Spleen (tissue), 11 donors: ENCODE results near the gene S100A4. TPM values are rescaled to one million over a fixed set of nuclear protein-coding genes. Genes with fewer than 3 reads are reported as not detected.
"Not testable (repeated sequence)": the region's sequence is repeated elsewhere in the genome, so short reads cannot be mapped to it uniquely, and the experiment has no call there.

Experiments
- DNase-seq: peaks from one replicate; pipeline ENCODE4 v3.0.0-alpha.2; 2020
- H3K27ac ChIP-seq, 8 donors: fragments of 200-600 bp; sonication (generic) in 7 of 8; 1 replicate in 4 of 8; 2 replicates in 4 of 8; pipeline versions ENCODE4 v1.5.0 to v1.8.0; 2016 to 2021; ENCODE audit warnings: inconsistent platforms in 4 of 8, mild to moderate bottlenecking in 4 of 8, moderate library complexity in 1 of 8
- H3K27me3 ChIP-seq, 7 donors: fragments of 200-600 bp; sonication (generic) in 6 of 7; replicated peaks in 1 of 7; 1 replicate in 4 of 7; 2 replicates in 3 of 7; pipeline versions ENCODE4 v1.5.0 to v1.8.0; 2016 to 2021; ENCODE audit warnings: inconsistent platforms in 3 of 7, mild to moderate bottlenecking in 1 of 7
- H3K36me3 ChIP-seq, 6 donors: fragments of 200-600 bp; sonication (generic) in 5 of 6; 1 replicate in 4 of 6; 2 replicates in 2 of 6; pipeline versions ENCODE4 v1.5.0 to v1.8.0; 2016 to 2021; ENCODE audit warnings: inconsistent platforms in 2 of 6
- H3K4me1 ChIP-seq, 6 donors: fragments of 200-600 bp; sonication (generic) in 5 of 6; 1 replicate in 3 of 6; 2 replicates in 3 of 6; pipeline versions ENCODE4 v1.5.0 to v1.8.0; 2016 to 2021; ENCODE audit warnings: inconsistent platforms in 3 of 6
- H3K4me3 ChIP-seq, 8 donors: fragments of 200-600 bp; sonication (generic) in 7 of 8; 1 replicate in 4 of 8; 2 replicates in 4 of 8; pipeline versions ENCODE4 v1.5.0 to v1.8.0; 2016 to 2021; ENCODE audit warnings: inconsistent platforms in 4 of 8, mild to moderate bottlenecking in 4 of 8, moderate library complexity in 2 of 8
- H3K9me3 ChIP-seq, 8 donors: fragments of 200-600 bp; sonication (generic) in 7 of 8; 1 replicate in 4 of 8; 2 replicates in 4 of 8; pipeline versions ENCODE4 v1.5.0 to v1.8.0; 2016 to 2021; ENCODE audit warnings: inconsistent platforms in 4 of 8
- CTCF ChIP-seq, 11 experiments: fragments of 200-600 bp in 7 of 11; fragments of 450-650 bp in 4 of 11; sonication (generic) in 4 of 11; IDR thresholded peaks in 8 of 11; conservative IDR thresholded peaks in 3 of 11; 1 replicate in 7 of 11; 2 replicates in 4 of 11; pipeline versions ENCODE4 v1.4.0 to v1.8.0; 2016 to 2021; ENCODE audit warnings: antibody characterized with exemption in 11 of 11, inconsistent platforms in 4 of 11, mild to moderate bottlenecking in 1 of 11
- POLR2A ChIP-seq, 3 donors: fragments of 450-650 bp; IDR thresholded peaks; one replicate each; pipeline ENCODE4 v1.5.1; 2017; ENCODE audit warnings: antibody characterized with exemption in 3 of 3, mild to moderate bottlenecking in 1 of 3
- POLR2AphosphoS5 ChIP-seq, 3 donors: sonication (generic); formaldehyde crosslinking; IDR thresholded peaks; one replicate each; pipeline ENCODE4 v1.5.1; 2017; ENCODE audit warnings: antibody characterized with exemption in 3 of 3
- WGBS, 5 donors: extraction: QIAGEN DNeasy Blood & Tissue Kit in 3 of 5; methylation state at CpG; one replicate each; pipeline versions ENCODE4 v1.1.5 to v1.1.7; 2013 to 2018; 5-methylcytosine and 5-hydroxymethylcytosine counted together
- intact Hi-C: fragments of 100-400 bp; cut with DNase I; formaldehyde crosslinking; loops from one replicate; pipeline ENCODE4 v1.15.0; 2023; ENCODE audit warnings: low total_unique reads
- polyA plus RNA-seq, 3 donors: library from polyadenylated mRNA; stranded (reverse); fragments of 200-250 nt; gene quantifications; one replicate each; pipeline ENCODE4 v1.2.1, GENCODE V29; 2013
- total RNA-seq, 7 donors: library from RNA; depleted of rRNA in 3 of 7; stranded (reverse); fragments of >200 nt in 3 of 7; fragmentation: NEBNext Ultra II Directional in 4 of 7; extraction: Animal tissue kit (Norgen Biotek cat#: 25700) in 4 of 7; gene quantifications; one replicate each; pipeline versions ENCODE4 v1.1.0 to v1.2.1, GENCODE V29; 2016 to 2021
- donor health status: healthy with polysubstance abuse.
- donor health status: DM: no; HTN: no; CAD: no; lungs with moderate emphysema.
- donor health status: DM: no; HTN: no; CAD: no.
- donor health status: Bipolar disorder and iron deficiency.
- donor health status: healthy.
- donor health status: DM: no; HTN: no; CAD: no.
- donor health status: DM: yes; HTN: yes; CAD: no.

The S100A4 gene
- total and polyA plus RNA-seq, 10 donors: 161 to 755 (median 321) TPM

GRCh38 chr1:153526132-153526543 is 19.5 kb downstream of the S100A4 start:
- Histone ChIP-seq H3K27ac (peak overlapping the region in 2 of 8 donors; percentile 28 to 76), H3K36me3 (no peaks in the 10 kb centered on the region), H3K4me3 (no peak overlapping the region), H3K9me3 (no peaks in the 10 kb centered on the region), H3K27me3 (no peaks in the 10 kb centered on the region), H3K4me1 (peaks cover 0 to 23% (median 0%) of the 10 kb centered on the region in 6 donors)
- intact Hi-C loops: no loop called here
- 33 to 58% (median 38%) methylated on average over 7 to 8 of the region's 8 CpGs for whole genome bisulfite sequencing, 5 donors
- no peak for TF ChIP-seq CTCF (IDR thresholded peaks at IDR 0.05 in 8 of 11, conservative IDR thresholded peaks at IDR 0.05 in 3 of 11)
- no peak for TF ChIP-seq POLR2A (IDR thresholded peaks at IDR 0.05)
- peak in 1 of 3 donors; percentile 15 for TF ChIP-seq POLR2AphosphoS5 (IDR thresholded peaks at IDR 0.05)
- peak; percentile 42 for DNase-seq

- TF ChIP-seq POLR2A (IDR thresholded peaks at IDR 0.05): no peak
- no peak for TF ChIP-seq CTCF (IDR thresholded peaks at IDR 0.05 in 8 of 11, conservative IDR thresholded peaks at IDR 0.05 in 3 of 11)
- no peak for TF ChIP-seq POLR2AphosphoS5 (IDR thresholded peaks at IDR 0.05)
- H3K27me3 ChIP-seq: no peaks in the 10 kb centered on the region
- intact Hi-C loops: no loop called here
- H3K4me3 ChIP-seq: no peak overlapping the region
- peaks cover 0 to 17% (median 0%) of the 10 kb centered on the region in 6 donors for H3K4me1 ChIP-seq
- peak; percentile 29 for DNase-seq
- no peaks in the 10 kb centered on the region for H3K9me3 ChIP-seq
- WGBS, 5 donors: 48 to 79% (median 49%) methylated on average over 3 of the region's 3 CpGs
- peak overlapping the region in 1 of 8 donors; percentile 76 for H3K27ac ChIP-seq
- H3K36me3 ChIP-seq: no peaks in the 10 kb centered on the region
These were observed 20.4 kb downstream of the S100A4 start for GRCh38 chr1:153525088-153525728.

DNA sequence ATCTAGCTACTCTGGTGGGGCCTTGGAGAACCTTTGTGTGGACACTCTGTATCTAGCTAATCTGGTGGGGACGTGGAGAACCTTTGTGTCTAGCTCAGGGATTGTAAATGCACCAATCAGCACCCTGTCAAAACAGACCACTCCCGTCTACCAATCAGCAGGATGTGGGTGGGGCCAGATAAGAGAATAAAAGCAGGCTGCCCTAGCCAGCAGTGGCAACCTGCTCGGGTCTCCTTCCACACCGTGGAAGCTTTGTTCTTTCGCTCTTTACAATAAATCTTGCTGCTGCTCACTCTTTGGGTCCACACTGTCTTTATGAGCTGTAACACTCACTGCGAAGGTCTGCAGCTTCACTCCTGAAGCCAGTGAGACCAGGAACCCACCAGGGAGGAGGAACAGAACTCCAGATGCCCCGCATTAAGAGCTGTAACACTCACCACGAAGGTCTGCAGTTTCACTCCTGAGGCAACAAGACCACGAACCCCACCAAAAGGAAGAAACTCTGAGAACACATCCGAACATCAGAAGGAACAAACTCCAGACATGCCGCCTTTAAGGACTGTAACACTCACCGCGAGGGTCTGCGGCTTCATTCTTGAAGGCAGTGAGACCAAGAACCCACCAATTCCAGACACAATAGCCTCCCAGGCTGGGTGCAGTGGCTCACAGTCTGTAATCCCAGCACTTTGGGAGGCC is 23.1 kb downstream of the S100A4 start:
- DNase-seq: peak; percentile 16
- 62 to 72% (median 65%) methylated on average over 13 to 14 of the region's 14 CpGs for WGBS, 5 donors
- H3K27me3 ChIP-seq, intact Hi-C loops, H3K4me3 ChIP-seq, H3K27ac ChIP-seq, H3K9me3 ChIP-seq, H3K36me3 ChIP-seq: not testable (repeated sequence)
- H3K4me1 ChIP-seq: peaks cover 0 to 24% (median 0%) of the 10 kb centered on the region in 6 donors

GRCh38 chr1:153521808-153522207 is 23.8 kb downstream of the S100A4 start:
- intact Hi-C loops, H3K27ac ChIP-seq, H3K9me3 ChIP-seq, H3K36me3 ChIP-seq, H3K4me3 ChIP-seq, H3K27me3 ChIP-seq, DNase-seq: not testable (repeated sequence)
- peaks cover 0 to 20% (median 0%) of the 10 kb centered on the region in 6 donors for H3K4me1 ChIP-seq
- WGBS, 5 donors: 95 to 99% (median 97%) methylated on average over 22 to 37 of the region's 37 CpGs

GRCh38 chr1:153520818-153521476 is 24.7 kb downstream of the S100A4 start:
- intact Hi-C loops: no loop called here
- no peaks in the 10 kb centered on the region for H3K9me3 ChIP-seq
- no peak overlapping the region for H3K4me3 ChIP-seq
- WGBS, 5 donors: 89 to 99% (median 94%) methylated on average over 4 of the region's 4 CpGs
- peaks cover 0 to 16% (median 0%) of the 10 kb centered on the region in 6 donors for H3K4me1 ChIP-seq
- DNase-seq: no peak
- H3K27me3 ChIP-seq: no peaks in the 10 kb centered on the region
- H3K27ac ChIP-seq: no peak overlapping the region
- H3K36me3 ChIP-seq: no peaks in the 10 kb centered on the region
- TF ChIP-seq POLR2AphosphoS5 (IDR thresholded peaks at IDR 0.05) (no peak), POLR2A (IDR thresholded peaks at IDR 0.05) (no peak), CTCF (IDR thresholded peaks at IDR 0.05 in 8 of 11, conservative IDR thresholded peaks at IDR 0.05 in 3 of 11) (no peak)

DNA sequence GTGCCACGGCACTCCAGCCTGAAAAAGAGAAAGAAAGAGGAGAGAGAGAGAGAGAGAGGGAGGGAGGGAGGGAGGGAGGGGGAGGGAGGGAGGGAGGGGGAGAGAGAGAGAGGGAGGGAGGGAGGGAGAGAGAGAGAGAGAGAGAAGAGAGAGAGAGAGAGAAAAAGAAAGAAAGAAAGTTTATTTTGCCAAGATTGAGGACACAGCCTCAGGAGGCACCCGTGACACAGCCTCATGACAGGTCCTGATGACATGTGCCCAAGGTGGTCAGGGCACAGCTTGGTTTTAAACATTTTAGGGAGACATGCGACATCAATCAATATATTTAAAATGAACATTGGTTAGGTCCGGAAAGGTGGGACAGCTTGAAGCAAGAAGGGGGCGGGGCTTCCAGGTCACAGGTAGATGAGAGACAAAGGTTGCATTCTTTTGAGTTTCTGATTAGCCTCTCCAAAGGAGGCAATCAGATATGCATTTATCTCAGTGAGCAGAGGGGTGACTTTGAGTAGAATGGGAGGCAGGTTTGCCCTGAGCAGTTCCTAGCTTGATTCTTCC is 25.4 kb downstream of the S100A4 start:
- DNase-seq, H3K36me3 ChIP-seq, H3K4me3 ChIP-seq, H3K27me3 ChIP-seq, H3K9me3 ChIP-seq, intact Hi-C loops, H3K27ac ChIP-seq: not testable (repeated sequence)
- peaks cover 0 to 22% (median 7%) of the 10 kb centered on the region in 6 donors for H3K4me1 ChIP-seq
- 91 to 97% (median 93%) methylated on average over 4 to 5 of the region's 5 CpGs for WGBS, 5 donors
